HL-60 (cell line): ENCODE results near the gene PLEKHD1.

Experiments used
- DNase-seq, 2 experiments: peaks; one replicate each; pipeline ENCODE4 v3.0.0-alpha.2; 2010 to 2020; ENCODE audit warnings: low read depth in 1 of 2, low spot score in 1 of 2
- H3K27ac ChIP-seq: fragments of 250-450 bp; sonication (Bioruptor Pico); replicated peaks from 2 replicates; pipeline ENCODE4 v1.5.1; 2020; ENCODE audit warnings: mild to moderate bottlenecking, moderate library complexity
- H3K27me3 ChIP-seq: fragments of 250-450 bp; sonication (Bioruptor Pico); 2 replicates; pipeline ENCODE4 v1.5.1; 2021; ENCODE audit warnings: mild to moderate bottlenecking, moderate library complexity; ENCODE audit not compliant: insufficient read depth, poor library complexity, severe bottlenecking
- H3K4me3 ChIP-seq: replicated peaks from 2 replicates; pipeline ENCODE4 v1.5.1; 2011; ENCODE audit warnings: mild to moderate bottlenecking, control low read depth, low read length; ENCODE audit not compliant: insufficient read depth
- CTCF ChIP-seq: IDR thresholded peaks from one replicate; pipeline ENCODE4 v1.5.1; 2011; ENCODE audit warnings: low read length, control low read depth, inconsistent platforms; ENCODE audit not compliant: insufficient read depth
- GABPA ChIP-seq: IDR thresholded peaks from 2 replicates; pipeline ENCODE4 v1.6.1; 2012; ENCODE audit warnings: low read depth
- POLR2AphosphoS5 ChIP-seq: IDR thresholded peaks from 2 replicates; pipeline ENCODE4 v1.6.1; 2012; ENCODE audit warnings: low read depth
- SPI1 ChIP-seq: IDR thresholded peaks from 2 replicates; pipeline ENCODE4 v1.6.1; 2012; ENCODE audit warnings: low read depth, mild to moderate bottlenecking, borderline replicate concordance
- TF ChIP-seq, protein P1 (sequence below): IDR thresholded peaks from 2 replicates; pipeline ENCODE4 v1.6.1; 2012; ENCODE audit warnings: low read depth; ENCODE audit not compliant: insufficient replicate concordance

Gene PLEKHD1

DNA sequence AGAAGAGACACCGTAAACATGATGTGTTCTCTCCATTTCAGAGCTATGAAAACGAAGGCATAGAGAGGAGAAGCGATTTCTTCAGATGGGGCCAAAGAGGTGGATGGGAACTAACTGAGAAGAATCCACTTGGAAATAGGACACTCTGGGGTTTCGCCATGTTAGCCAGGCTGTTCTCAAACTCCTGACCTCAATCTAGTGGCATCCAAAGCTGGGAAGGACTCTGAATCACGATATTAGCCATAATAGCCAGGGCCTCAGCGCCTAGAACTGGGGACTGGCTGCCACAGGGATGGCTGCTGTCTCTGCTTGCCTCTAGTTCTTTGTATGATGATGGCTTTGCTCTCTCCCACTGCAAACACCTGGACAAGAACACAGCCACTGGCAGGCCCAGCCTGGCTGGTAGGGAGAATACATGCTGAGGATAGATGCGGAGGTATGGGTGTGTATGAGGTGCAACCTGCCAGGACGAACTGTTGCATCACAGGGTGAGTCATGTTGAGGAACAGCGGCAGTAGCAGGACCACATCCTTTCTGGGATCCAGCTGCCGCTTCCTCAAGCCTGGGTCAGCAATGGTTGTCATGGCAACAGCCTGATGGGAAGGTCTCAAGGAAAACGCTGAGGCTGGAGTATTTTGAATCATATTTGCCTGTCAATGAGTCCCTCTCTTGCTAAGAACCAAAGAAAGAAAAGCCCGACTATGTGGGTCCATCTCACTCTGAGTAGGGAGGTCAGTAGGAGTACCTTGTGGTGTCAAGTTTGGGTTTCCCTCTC is 59.0 kb downstream of the PLEKHD1 start:
- DNase-seq, result peak; percentile 70 to 86
- H3K4me3 ChIP-seq, result no peak overlapping the region
- TF ChIP-seq POLR2AphosphoS5 (no peak), GABPA (no peak), CTCF (no peak), SPI1 (no peak)
- TF ChIP-seq, protein P1, sequence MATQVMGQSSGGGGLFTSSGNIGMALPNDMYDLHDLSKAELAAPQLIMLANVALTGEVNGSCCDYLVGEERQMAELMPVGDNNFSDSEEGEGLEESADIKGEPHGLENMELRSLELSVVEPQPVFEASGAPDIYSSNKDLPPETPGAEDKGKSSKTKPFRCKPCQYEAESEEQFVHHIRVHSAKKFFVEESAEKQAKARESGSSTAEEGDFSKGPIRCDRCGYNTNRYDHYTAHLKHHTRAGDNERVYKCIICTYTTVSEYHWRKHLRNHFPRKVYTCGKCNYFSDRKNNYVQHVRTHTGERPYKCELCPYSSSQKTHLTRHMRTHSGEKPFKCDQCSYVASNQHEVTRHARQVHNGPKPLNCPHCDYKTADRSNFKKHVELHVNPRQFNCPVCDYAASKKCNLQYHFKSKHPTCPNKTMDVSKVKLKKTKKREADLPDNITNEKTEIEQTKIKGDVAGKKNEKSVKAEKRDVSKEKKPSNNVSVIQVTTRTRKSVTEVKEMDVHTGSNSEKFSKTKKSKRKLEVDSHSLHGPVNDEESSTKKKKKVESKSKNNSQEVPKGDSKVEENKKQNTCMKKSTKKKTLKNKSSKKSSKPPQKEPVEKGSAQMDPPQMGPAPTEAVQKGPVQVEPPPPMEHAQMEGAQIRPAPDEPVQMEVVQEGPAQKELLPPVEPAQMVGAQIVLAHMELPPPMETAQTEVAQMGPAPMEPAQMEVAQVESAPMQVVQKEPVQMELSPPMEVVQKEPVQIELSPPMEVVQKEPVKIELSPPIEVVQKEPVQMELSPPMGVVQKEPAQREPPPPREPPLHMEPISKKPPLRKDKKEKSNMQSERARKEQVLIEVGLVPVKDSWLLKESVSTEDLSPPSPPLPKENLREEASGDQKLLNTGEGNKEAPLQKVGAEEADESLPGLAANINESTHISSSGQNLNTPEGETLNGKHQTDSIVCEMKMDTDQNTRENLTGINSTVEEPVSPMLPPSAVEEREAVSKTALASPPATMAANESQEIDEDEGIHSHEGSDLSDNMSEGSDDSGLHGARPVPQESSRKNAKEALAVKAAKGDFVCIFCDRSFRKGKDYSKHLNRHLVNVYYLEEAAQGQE, result no peak
- no peak overlapping the region for H3K27ac ChIP-seq
- H3K27me3 ChIP-seq, result no peaks in the 10 kb centered on the region

- Histone ChIP-seq H3K27ac (no peak overlapping the region), H3K4me3 (no peak overlapping the region), H3K27me3 (no peaks in the 10 kb centered on the region)
- TF ChIP-seq GABPA (no peak), POLR2AphosphoS5 (no peak), SPI1 (no peak), CTCF (no peak)
- TF ChIP-seq, protein P1, result no peak
- no peak for DNase-seq
These were observed 63.3 kb downstream of the PLEKHD1 start for GRCh38 chr14:69547701-69548348.

- no peaks in the 10 kb centered on the region for H3K27me3 ChIP-seq
- TF ChIP-seq, protein P1, result no peak
- no peak for TF ChIP-seq SPI1
- TF ChIP-seq POLR2AphosphoS5, result no peak
- no peak for TF ChIP-seq CTCF
- TF ChIP-seq GABPA, result no peak
- H3K4me3 ChIP-seq, result no peak overlapping the region
- H3K27ac ChIP-seq, result no peak overlapping the region
- DNase-seq, result no peak
These were observed 64.0 kb downstream of the PLEKHD1 start for GRCh38 chr14:69548566-69548965.
